GM19239 (cell line): Measurements from ENCODE around the gene IFNA4.
"Not testable (repeated sequence)": the region's sequence is repeated elsewhere in the genome, so short reads cannot be mapped to it uniquely, and the experiment has no call there.

Source experiments
- DNase-seq: peaks from one replicate; pipeline ENCODE4 v3.0.0; 2011; ENCODE audit warnings: low spot score; ENCODE audit not compliant: insufficient read length
- FAIRE-seq: peaks from 2 replicates; lab custom pipeline; 2011; peaks lifted over from hg19 to GRCh38; lab: Jason Lieb, UNC

IFNA4 gene

DNA sequence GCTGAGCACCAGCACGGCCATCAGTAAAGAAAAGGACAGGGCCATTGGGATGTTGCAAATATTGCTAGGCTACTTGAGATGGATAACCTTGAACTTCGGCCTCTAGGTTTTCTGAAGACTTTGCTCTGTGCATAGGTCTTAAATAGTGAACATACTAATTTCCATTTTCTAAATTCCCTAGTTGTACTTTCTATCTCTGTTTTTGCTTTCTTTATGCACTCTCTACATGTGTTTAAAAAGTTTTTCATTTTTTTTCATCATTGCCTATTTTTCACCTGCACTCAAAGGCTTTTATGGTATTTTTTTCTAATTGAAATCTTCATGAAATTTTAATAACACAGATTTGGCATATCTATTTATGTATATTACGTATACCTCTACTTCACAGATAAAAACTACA is at the start of gene IFNA4:
TSS of gene IFNA4 (minus strand) at position 101 of the 400 bp plus-strand sequence. CDS start at position 45, 56 bp downstream.
- not testable (repeated sequence) for DNase-seq, FAIRE-seq

DNA sequence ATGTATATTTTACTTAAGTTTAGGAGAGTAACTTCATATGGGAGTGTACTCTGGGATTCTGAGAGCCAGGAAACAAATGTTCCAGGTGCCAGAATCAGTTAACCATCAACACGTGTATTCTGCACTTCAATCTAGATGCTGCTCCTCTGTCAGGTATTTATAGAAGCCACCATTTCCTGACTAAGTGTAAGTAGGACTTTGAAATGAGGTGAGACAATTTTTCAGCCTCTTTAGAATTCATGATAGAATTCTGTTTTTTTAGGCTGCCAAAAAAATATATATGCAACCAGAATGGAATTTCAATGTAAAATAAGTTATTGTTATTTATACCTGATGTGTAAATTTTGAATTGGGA is 49.0 kb upstream of the IFNA4 start:
- not testable (repeated sequence) for FAIRE-seq, DNase-seq

DNA sequence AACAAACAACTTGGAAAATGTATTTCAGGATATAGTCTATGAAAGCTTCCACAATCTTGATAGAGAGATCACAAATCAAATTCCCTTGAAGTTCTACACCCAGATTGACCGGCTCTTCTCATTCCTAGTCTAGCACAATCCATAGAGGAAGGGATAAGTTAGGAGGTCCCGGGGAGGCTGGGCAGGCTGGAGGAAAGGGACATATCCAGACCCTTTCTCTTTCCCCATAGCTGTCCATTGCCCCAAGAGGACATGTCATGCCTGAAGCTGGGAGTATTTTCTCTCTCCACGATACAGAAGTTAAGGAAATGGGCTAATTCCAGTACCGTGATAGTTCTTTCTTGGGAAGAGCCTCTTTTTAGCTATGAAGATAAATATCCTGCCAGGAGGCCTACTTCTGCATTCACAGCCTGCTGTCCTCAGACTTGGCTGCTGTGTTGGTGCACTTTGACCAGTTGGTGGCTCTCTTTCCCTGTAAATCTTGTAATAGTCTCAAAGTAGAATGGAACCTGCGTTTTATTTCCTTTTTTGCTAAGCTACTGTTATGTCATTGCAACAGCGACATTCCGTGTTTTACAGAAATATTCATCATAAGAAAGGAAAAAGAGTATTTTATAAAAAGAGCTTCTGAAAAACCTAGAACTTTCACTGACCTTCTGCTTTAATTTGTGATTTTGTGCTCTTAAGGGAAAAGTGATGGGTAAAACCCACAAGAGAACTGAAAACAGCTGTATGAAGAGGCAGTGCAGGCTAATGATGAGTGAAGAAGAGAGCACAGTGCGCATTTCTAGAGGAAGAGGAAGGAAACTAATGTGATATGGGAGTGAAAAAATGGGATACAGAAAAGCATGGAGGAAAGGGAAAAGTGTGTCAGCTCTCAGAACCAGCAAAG is 48.3 kb upstream of the IFNA4 start:
- DNase-seq: not testable (repeated sequence)
- FAIRE-seq: peak; percentile 91

DNA sequence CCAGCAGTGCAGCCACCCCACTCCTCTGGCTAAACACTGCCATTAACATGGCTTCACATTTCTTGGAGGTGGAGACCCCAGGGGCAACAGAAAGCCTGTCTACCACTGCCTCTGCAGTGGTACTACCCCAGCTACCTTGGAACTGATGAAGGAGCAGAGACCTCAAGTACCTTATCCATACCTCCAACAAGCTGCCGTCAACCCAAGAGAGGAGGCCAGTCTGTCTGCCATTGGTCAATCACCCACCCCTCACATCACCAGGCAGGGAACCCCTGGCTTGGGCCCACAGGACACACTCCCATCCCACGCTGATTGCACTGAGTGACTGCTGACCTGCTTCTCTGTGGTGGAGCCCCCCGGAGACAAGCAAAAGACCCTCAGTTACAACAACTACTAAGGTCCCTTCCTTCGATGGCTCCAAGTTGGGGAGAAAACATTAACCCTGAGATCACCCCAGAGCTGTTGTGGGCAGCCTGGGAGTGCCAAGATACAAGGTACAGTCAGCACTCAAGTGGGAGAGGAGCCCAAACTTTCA is 46.8 kb upstream of the IFNA4 start:
- FAIRE-seq: no peak
- no peak for DNase-seq

DNA sequence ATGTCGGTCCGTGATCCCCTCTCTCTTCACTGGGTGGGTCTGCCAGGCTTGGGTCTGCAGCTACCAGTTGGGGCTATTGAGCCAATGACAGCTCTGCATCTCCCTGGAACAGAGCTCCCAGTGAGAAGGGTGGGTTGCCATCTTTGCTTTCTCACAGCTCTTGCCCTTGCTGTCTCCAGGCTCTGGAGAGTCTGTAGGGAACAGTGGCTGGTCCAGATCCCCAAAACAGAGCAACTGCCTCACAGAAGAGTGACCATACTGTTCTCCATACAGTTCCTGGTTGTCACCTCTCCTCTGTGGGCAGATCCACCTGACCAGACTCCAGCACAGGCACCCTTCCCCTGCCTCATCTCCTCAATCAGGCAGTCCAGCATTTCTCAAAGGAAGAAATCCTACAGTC is 45.9 kb upstream of the IFNA4 start:
- no peak for DNase-seq
- FAIRE-seq: no peak

DNA sequence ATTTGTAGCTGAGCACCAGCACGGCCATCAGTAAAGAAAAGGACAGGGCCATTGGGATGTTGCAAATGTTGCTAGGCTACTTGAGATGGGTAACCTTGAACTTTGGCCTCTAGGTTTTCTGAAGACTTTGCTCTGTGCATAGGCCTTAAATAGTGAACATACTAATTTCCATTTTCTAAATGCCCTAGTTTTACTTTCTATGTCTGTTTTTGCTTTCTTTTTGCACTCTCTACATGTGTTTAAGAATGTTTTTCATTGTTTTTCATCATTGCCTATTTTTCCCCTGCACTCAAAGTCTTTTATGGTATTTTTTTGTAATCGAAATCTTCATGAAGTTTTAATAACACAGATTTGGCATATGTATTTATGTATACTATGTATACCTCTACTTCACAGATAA is 40.7 kb upstream of the IFNA4 start, which contains the start of gene IFNA17:
TSS of gene IFNA17 (minus strand) at position 101 of the 400 bp plus-strand sequence. CDS start at position 52, 49 bp downstream.
- no peak for DNase-seq
- FAIRE-seq: no peak

DNA sequence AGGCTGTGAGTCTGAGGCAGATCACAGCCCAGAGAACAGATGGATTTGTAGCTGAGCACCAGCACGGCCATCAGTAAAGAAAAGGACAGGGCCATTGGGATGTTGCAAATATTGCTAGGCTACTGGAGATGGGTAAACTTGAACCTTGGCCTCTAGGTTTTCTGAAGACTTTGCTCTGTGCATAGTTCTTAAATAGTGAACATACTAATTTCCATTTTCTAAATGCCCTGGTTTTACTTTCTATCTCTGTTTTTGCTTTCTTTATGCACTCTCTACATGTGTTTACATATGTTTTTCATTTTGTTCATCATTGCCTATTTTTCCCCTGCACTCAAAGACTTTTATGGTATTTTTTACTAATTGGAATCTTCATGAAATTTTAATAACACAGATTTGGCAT is 29.8 kb upstream of the IFNA4 start, which contains the start of gene IFNA16:
TSS of gene IFNA16 (minus strand) at position 101 of the 400 bp plus-strand sequence. CDS start at position 95, 6 bp downstream.
- FAIRE-seq, DNase-seq: not testable (repeated sequence)

DNA sequence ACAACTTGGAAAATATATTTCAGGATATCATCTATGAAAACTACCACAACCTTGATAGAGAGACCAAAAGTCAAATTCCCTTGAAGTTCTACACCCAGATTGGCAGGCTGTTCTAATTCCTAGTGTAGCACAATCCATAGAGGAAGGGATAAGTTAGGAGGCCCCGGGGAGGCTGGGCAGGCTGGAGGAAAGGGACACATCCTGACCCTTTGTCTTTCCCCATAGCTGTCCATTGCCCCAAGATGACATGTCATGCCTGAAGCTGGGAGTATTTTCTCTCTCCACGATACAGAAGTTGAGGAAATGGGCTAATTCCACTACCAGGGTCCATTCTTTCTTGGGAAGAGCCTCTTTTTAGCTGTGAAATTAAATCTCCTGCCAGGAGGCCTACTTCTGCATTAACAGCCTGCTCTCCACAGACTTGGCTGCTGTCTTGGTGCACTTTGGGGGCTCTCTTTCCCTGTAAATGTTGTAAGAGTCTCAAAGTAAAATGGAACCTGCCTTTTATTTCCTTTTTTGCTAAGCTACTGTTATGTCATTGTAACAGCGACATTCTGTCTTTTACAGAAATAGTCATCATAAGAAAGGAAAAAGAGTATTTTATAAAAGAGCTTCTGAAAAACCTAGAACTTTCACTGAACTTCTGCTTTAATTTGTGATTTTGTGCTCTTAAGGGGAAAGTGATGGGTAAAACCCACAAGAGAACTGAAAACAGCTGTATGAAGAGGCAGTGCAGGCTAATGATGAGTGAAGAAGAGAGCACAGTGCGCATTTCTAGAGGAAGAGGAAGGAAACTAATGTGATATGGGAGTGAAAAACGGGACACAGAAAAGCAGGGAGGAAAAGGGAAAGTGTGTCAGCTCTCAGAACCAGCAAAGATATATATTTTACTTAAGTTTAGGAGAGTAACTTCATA is 26.3 kb upstream of the IFNA4 start:
- peak; percentile 72 for FAIRE-seq
- DNase-seq: not testable (repeated sequence)

DNA sequence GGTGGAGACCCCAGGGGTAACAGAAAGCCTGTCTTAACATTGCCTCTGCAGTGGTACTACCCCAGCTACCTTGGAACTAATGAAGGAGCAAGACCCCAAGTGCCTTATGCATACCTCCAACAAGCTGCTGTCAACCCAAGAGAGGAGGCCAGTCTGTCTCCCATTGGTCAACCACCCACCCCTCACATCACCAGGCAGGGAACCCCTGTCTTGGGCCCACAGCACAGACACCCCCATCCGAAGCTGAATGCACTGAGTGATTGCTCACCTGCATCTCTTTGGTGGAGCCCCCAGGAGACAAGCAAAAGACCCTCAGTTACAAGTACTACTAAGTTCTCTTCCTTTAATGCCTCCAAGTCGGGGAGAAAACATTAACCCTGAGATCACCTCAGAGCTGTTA is 24.8 kb upstream of the IFNA4 start:
- DNase-seq, FAIRE-seq: not testable (repeated sequence)

DNA sequence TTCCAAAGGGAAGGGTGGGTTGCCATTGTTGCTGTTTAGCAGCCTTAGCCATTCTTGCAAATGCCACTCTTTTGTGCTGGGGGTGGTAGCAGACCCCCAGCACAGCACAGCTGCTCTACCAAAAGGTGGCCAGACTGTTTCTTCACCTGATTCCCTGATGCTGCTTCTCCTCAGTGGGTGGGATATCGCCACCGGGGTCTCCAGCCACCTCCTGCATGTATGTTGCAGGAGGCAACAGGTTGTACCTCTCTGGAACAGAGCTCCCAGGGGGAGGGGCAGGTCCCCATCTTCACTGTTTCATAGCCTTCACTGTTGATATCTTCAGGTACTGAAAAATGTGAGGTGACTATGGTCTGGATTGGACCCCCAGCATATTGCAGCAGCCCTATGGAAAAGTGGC is 23.4 kb upstream of the IFNA4 start:
- not testable (repeated sequence) for DNase-seq, FAIRE-seq

DNA sequence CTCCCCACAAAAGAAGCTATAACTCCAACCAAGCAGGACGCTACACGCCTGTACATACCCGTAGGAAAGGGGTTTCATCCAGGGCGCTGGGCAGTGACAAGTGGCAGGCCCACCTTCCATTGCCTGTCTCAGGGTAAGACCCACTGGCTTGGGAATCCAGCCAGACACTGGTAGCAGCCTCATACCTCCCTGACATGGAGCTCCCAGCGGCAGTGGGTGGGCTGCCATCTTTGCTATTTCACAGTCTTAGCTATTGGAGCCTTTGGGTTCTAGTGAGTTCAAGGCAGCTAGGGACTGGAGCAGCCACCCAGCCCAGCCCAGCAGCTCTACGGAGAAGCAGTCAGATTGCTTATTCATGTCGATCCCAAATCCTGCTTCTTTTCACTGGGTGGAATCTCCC is 22.9 kb upstream of the IFNA4 start:
- FAIRE-seq: no peak

DNA sequence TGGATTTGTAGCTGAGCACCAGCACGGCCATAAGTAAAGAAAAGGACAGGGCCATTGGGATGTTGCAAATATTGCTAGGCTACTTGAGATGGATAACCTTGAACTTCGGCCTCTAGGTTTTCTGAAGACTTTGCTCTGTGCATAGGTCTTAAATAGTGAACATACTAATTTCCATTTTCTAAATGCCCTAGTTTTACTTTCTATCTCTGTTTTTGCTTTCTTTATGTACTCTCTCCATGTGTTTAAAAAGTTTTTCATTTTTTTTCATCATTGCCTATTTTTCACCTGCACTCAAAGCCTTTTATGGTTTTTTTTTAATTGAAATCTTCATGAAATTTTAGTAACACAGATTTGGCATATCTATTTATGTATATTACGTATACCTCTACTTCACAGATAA is 19.7 kb upstream of the IFNA4 start, which contains the start of gene IFNA10:
TSS of gene IFNA10 (minus strand) at position 101 of the 400 bp plus-strand sequence. CDS start at position 55, 46 bp downstream.
- FAIRE-seq, DNase-seq: not testable (repeated sequence)

More for the DNA sequence above, 22.9 kb upstream of the IFNA4 start:
- no peak for DNase-seq

DNA sequence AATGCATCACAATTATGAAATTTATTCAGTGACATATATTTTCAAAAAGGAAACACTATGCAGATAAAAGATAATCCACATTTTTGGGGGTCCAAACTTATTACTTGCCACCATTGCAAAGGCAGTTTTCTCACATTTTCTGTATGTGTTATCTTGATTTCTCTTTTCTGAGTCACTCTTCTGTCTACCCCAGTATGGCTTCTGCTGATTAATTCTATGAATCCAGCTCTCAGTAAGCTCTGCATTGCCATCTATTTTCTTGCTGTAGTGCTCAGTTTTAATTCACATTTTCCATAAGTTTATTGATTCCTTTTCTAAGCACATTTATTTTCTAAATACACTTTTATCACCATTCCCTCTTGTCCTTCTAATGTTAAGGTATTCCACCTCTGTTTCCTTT is 17.8 kb upstream of the IFNA4 start:
- DNase-seq (no peak), FAIRE-seq (no peak)

DNA sequence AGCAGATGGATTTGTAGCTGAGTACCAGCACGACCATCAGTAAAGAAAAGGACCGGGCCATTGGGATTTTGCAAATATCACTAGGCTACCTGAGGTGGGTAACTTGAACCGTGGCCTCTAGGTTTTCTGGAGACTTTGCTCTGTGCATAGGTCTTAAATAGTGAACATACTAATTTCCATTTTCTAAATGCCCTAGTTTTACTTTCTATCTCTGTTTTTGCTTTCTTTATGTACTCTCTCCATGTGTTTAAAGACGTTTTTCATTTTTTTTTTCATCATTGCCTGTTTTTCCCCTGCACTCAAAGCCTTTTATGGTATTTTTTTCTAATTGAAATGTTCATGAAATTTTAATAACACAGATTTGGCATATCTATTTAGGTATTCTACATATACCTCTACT is 14.7 kb upstream of the IFNA4 start, which contains the start of gene IFNA7:
TSS of gene IFNA7 (minus strand) at position 101 of the 400 bp plus-strand sequence. CDS start at position 61, 40 bp downstream.
- DNase-seq, FAIRE-seq: not testable (repeated sequence)

DNA sequence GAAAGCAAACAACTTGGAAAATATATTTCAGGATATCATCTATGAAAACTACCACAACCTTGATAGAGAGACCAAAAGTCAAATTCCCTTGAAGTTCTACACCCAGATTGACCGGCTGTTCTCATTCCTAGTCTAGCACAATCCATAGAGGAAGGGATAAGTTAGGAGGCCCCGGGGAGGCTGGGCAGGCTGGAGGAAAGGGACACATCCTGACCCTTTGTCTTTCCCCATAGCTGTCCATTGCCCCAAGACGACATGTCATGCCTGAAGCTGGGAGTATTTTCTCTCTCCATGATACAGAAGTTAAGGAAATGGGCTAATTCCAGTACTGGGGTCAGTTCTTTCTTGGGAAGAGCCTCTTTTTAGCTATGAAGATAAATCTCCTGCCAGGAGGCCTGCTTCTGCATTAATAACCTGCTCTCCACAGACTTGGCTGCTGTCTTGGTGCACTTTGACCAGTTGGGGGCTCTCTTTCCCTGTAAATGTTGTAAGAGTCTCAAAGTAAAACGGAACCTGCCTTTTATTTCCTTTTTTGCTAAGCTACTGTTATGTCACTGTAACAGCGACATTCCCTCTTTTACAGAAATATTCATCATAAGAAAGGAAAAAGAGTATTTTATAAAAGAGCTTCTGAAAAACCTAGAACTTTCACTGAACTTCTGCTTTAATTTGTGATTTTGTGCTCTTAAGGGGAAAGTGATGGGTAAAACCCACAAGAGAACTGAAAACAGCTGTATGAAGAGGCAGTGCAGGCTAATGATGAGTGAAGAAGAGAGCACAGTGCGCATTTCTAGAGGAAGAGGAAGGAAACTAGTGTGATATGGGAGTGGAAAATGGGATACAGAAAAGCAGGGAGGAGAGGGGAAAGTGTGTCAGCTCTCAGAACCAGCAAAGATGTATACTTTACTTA is 7.7 kb upstream of the IFNA4 start:
- peak; percentile 79 for FAIRE-seq
- not testable (repeated sequence) for DNase-seq

DNA sequence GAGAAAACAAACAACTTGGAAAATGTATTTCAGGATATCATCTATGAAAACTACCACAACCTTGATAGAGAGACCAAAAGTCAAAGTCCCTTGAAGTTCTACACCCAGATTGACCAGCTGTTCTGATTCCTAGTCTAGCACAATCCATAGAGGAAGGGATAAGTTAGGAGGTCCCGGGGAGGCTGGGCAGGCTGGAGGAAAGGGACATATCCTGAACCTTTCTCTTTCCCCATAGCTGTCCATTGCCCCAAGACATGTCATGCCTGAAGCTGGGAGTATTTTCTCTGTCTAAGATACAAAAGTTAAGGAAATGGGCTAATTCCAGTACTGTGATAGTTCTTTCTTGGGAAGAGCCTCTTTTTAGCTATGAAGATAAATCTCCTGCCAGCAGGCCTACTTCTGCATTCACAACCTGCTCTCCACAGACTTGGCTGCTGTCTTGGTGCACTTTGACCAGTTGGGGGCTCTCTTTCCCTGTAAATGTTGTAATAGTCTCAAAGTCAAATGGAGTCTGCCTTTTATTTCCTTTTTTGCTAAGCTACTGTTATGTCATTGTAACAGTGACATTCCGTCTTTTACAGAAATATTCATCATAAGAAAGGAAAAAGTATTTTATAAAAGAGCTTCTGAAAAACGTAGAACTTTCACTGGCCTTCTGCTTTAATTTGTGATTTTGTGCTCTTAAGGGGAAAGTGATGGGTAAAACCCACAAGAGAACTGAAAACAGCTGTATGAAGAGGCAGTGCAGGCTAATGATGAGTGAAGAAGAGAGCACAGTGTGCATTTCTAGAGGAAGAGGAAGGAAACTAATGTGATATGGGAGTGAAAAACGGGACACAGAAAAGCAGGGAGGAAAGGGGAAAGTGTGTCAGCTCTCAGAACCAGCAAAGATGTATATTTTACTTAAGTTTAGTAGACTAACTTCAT is 4.3 kb downstream of the IFNA4 start:
- FAIRE-seq: peak; percentile 95
- DNase-seq: not testable (repeated sequence)

DNA sequence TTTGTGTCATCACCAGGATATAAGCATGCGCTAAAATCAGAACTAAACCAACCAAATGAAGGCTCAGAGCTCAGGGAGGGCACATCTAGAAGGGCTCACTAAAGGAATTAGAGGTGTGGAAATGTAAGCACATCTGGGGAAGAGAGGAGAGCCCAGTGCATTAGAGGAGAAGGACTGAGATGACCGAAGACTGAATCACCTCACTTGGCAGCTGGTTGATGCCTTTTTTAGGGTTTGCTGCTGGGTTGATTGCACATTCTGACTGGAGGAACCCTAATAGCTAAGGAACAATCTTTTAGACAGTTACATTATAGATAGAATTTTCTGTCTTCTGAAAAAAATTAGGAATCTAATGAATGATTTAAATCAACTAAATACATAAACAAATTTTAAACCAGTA is 12.7 kb downstream of the IFNA4 start:
- no peak for DNase-seq
- FAIRE-seq: no peak

DNA sequence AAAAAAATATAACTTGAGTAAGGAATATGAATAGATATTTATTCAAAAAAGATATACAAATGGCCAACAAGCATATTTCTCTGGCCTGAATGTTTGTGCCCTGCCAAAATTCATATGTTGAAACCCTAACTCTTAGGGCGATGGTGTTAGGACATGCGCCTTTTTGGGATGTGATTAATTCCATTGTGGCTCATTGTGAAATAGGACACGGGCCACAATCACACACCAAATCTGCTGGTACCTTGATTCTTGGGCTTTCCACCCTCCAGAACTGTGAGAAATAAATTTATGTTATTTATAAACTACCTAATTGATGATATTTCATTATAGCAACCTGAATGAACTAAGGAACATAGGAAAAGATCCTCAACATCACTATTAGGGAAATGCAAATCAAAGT is 15.2 kb downstream of the IFNA4 start:
- no peak for DNase-seq
- no peak for FAIRE-seq
